H1 (cell line): ENCODE measurements around the gene HIVEP3. TPM values are rescaled to one million over a fixed set of nuclear protein-coding genes. Genes with fewer than 3 reads are reported as not detected.

ENCODE experiments used
- POLR2A ChIP-seq, 2 experiments: IDR thresholded peaks; 1 replicate in 1 of 2; 2 replicates in 1 of 2; pipeline ENCODE4 v1.6.1; 2011; ENCODE audit warnings: low read depth in 2 of 2, low read length in 2 of 2, mild to moderate bottlenecking in 2 of 2; ENCODE audit errors: control extremely low read depth in 1 of 2
- polyA plus RNA-seq, 7 experiments: library from polyadenylated mRNA; depleted of rRNA in 3 of 7; stranded (reverse) in 5 of 7; unstranded in 2 of 7; fragments of >200 nt in 5 of 7; fragments of 200-250 nt in 2 of 7; gene quantifications; 1 replicate in 5 of 7; 2 replicates in 1 of 7; 4 replicates in 1 of 7; pipeline versions ENCODE4 v1.2.1 to v1.2.3, GENCODE V29; 2011 to 2013; ENCODE audit warnings: missing spikeins in 2 of 7, mixed read lengths in 2 of 7
- total RNA-seq: library from RNA; stranded (reverse); fragmentation: NEBNext Ultra II Directional; extraction: Animal tissue kit (Norgen Biotek cat#: 25700); gene quantifications from 2 replicates; pipeline ENCODE4 v1.2.1, GENCODE V29; 2021

The HIVEP3 gene
- total and polyA plus RNA-seq, 2 of the 8 experiments (the other 6 are each of a cell fraction or from before 2014, with no cell fraction given), result 0.24 to 0.69 TPM

DNA sequence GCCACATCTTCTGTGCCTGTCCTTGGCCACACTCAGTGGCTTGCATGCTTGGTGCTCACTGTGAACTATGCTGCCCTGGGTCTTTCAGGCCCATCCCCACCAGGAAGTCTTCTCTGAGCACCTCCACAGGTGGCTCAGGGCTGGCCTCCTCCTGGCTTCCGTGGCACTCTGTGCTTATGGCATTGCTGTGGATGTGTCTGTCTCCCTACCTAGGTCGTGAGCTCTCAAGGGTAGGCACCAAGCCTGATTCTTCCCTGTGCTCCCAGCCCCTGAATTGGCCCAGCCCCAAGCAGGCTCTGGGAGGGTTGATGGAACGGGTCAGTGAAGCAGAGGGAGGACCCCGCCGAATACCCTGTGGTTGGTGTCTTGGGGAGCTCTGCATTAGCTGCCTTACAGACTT, 236.6 kb downstream of the HIVEP3 start (continued):
- no peak for TF ChIP-seq POLR2A (IDR thresholded peaks at IDR 0.05; ENCODE audit: control extremely low read depth in 1 of 2, low read depth in 2 of 2, low read length in 2 of 2)
